HEK293 (cell line): Measurements from ENCODE around the gene CHST4.

Experiments used
- CTCF ChIA-PET: fragments of 350-600 bp; formaldehyde crosslinking; extraction: SDS; loops from one replicate; lab custom pipeline; 2021; ENCODE audit warnings: antibody characterized with exemption; lab: Yijun Ruan, JAX
- POLR2A ChIA-PET: fragments of 300-600 bp; formaldehyde crosslinking; extraction: SDS; loops from one replicate; lab custom pipeline; 2020; ENCODE audit warnings: antibody characterized with exemption, inconsistent platforms; lab: Yijun Ruan, JAX
- H3K27ac ChIP-seq: fragments of 200-500 bp; sonication (Bioruptor generic); 2 replicates; pipeline ENCODE4 v1.5.1; 2014; ENCODE audit warnings: low read depth, low read length, control low read depth, inconsistent platforms; ENCODE audit errors: extremely low read depth
- H3K36me3 ChIP-seq, 2 experiments: fragments of 200-500 bp in 1 of 2; sonication (Bioruptor generic) in 1 of 2; 1 replicate in 1 of 2; 2 replicates in 1 of 2; pipeline ENCODE4 v1.5.1; 2014 to 2017; ENCODE audit warnings: inconsistent platforms in 2 of 2, low read length in 2 of 2; ENCODE audit not compliant: control insufficient read depth in 2 of 2, insufficient read depth in 1 of 2
- H3K4me1 ChIP-seq: fragments of 200-500 bp; sonication (Bioruptor generic); 2 replicates; pipeline ENCODE4 v1.5.1; 2014; ENCODE audit warnings: mild to moderate bottlenecking, low read length, inconsistent platforms; ENCODE audit not compliant: control insufficient read depth, insufficient read depth
- H3K4me3 ChIP-seq: 2 replicates; pipeline ENCODE4 v1.5.1; 2011; ENCODE audit warnings: low read depth, mild to moderate bottlenecking, control low read depth, low read length, moderate library complexity
- H3K9me3 ChIP-seq: fragments of 200-500 bp; sonication (Bioruptor generic); 2 replicates; pipeline ENCODE4 v1.5.1; 2014; ENCODE audit warnings: low read depth, low read length, inconsistent platforms; ENCODE audit not compliant: control insufficient read depth, insufficient read depth
- KLF1 ChIP-seq: fragments of 450-650 bp; formaldehyde crosslinking; IDR thresholded peaks from 2 replicates; pipeline ENCODE4 v1.5.1; 2016; ENCODE audit warnings: missing biosample characterization, missing genetic modification characterization
- TRIM28 ChIP-seq: IDR thresholded peaks from 2 replicates; pipeline ENCODE4 v1.6.1; 2011; ENCODE audit warnings: low read length, control low read depth, borderline replicate concordance
- ZFP3 ChIP-seq: fragments of 450-650 bp; formaldehyde crosslinking; IDR thresholded peaks from 2 replicates; pipeline ENCODE4 v1.5.1; 2016; ENCODE audit warnings: low read depth, missing biosample characterization, missing genetic modification characterization
- ZFP37 ChIP-seq: fragments of 450-650 bp; formaldehyde crosslinking; IDR thresholded peaks from 2 replicates; pipeline ENCODE4 v1.5.1; 2016; ENCODE audit warnings: missing biosample characterization, missing genetic modification characterization
- ZFP69B ChIP-seq: fragments of 450-650 bp; formaldehyde crosslinking; IDR thresholded peaks from 2 replicates; pipeline ENCODE4 v1.5.1; 2016; ENCODE audit warnings: missing biosample characterization, missing genetic modification characterization
- ZIC2 ChIP-seq: fragments of 450-650 bp; formaldehyde crosslinking; IDR thresholded peaks from 2 replicates; pipeline ENCODE4 v1.5.1; 2016; ENCODE audit warnings: missing biosample characterization, missing genetic modification characterization
- ZNF132 ChIP-seq: fragments of 450-650 bp; formaldehyde crosslinking; IDR thresholded peaks from 2 replicates; pipeline ENCODE4 v1.5.1; 2017; ENCODE audit warnings: missing biosample characterization, missing genetic modification characterization, borderline replicate concordance
- ZNF169 ChIP-seq: fragments of 450-650 bp; formaldehyde crosslinking; IDR thresholded peaks from 2 replicates; pipeline ENCODE4 v1.5.1; 2016; ENCODE audit warnings: missing biosample characterization, missing genetic modification characterization
- ZNF184 ChIP-seq: fragments of 450-650 bp; IDR thresholded peaks from 2 replicates; pipeline ENCODE4 v1.5.1; 2018; ENCODE audit warnings: missing biosample characterization, mild to moderate bottlenecking, missing genetic modification characterization
- ZNF202 ChIP-seq: fragments of 450-650 bp; formaldehyde crosslinking; IDR thresholded peaks from 2 replicates; pipeline ENCODE4 v1.5.1; 2016; ENCODE audit warnings: missing biosample characterization, missing genetic modification characterization, borderline replicate concordance
- ZNF266 ChIP-seq: fragments of 450-650 bp; formaldehyde crosslinking; IDR thresholded peaks from 2 replicates; pipeline ENCODE4 v1.5.1; 2016; ENCODE audit warnings: missing biosample characterization, missing genetic modification characterization, low read depth
- ZNF274 ChIP-seq, 2 experiments: fragments of 200-500 bp in 1 of 2; fragments of 450-650 bp in 1 of 2; sonication (Bioruptor generic) in 1 of 2; formaldehyde crosslinking in 1 of 2; IDR thresholded peaks; 2 replicates each; pipeline versions ENCODE4 v1.5.1 to v1.6.1; 2014 to 2016; ENCODE audit warnings: borderline replicate concordance in 1 of 2, inconsistent platforms in 1 of 2, low read length in 1 of 2, missing biosample characterization in 1 of 2, missing genetic modification characterization in 1 of 2
- ZNF335 ChIP-seq: fragments of 450-650 bp; formaldehyde crosslinking; conservative IDR thresholded peaks from 2 replicates; pipeline ENCODE4 v1.5.1; 2016; ENCODE audit warnings: missing biosample characterization, missing genetic modification characterization
- ZNF350 ChIP-seq: fragments of 450-650 bp; formaldehyde crosslinking; IDR thresholded peaks from 2 replicates; pipeline ENCODE4 v1.5.0; 2017; ENCODE audit warnings: missing biosample characterization, mild to moderate bottlenecking, missing genetic modification characterization
- ZNF473 ChIP-seq: fragments of 450-650 bp; formaldehyde crosslinking; IDR thresholded peaks from 2 replicates; pipeline ENCODE4 v1.5.1; 2017; ENCODE audit warnings: missing biosample characterization, missing genetic modification characterization
- ZNF501 ChIP-seq: fragments of 450-650 bp; formaldehyde crosslinking; IDR thresholded peaks from 2 replicates; pipeline ENCODE4 v1.5.1; 2016; ENCODE audit warnings: missing biosample characterization, missing genetic modification characterization
- ZNF514 ChIP-seq: fragments of 450-650 bp; formaldehyde crosslinking; IDR thresholded peaks from 2 replicates; pipeline ENCODE4 v1.5.1; 2016; ENCODE audit warnings: missing biosample characterization, missing genetic modification characterization
- ZNF777 ChIP-seq: fragments of 450-650 bp; formaldehyde crosslinking; IDR thresholded peaks from 2 replicates; pipeline ENCODE4 v1.5.1; 2017; ENCODE audit warnings: missing biosample characterization, missing genetic modification characterization, borderline replicate concordance
- ZNF837 ChIP-seq: fragments of 450-650 bp; formaldehyde crosslinking; IDR thresholded peaks from 2 replicates; pipeline ENCODE4 v1.5.1; 2016; ENCODE audit warnings: missing biosample characterization, missing genetic modification characterization
- TF ChIP-seq, protein P1 (sequence below): fragments of 450-650 bp; formaldehyde crosslinking; IDR thresholded peaks from 2 replicates; pipeline ENCODE4 v1.5.1; 2016; ENCODE audit warnings: missing biosample characterization, missing genetic modification characterization
- TF ChIP-seq, protein P2 (sequence below): fragments of 450-650 bp; formaldehyde crosslinking; IDR thresholded peaks from 2 replicates; pipeline ENCODE4 v1.5.1; 2016; ENCODE audit warnings: missing biosample characterization, missing genetic modification characterization
- TF ChIP-seq, protein P3 (sequence below): fragments of 450-650 bp; formaldehyde crosslinking; IDR thresholded peaks from 2 replicates; pipeline ENCODE4 v1.5.1; 2016; ENCODE audit warnings: missing biosample characterization, missing genetic modification characterization
- TF ChIP-seq, protein P4 (sequence below): fragments of 450-650 bp; formaldehyde crosslinking; IDR thresholded peaks from 2 replicates; pipeline ENCODE4 v1.5.1; 2016; ENCODE audit warnings: missing biosample characterization, missing genetic modification characterization
- TF ChIP-seq, protein P5 (sequence below): fragments of 450-650 bp; formaldehyde crosslinking; IDR thresholded peaks from 2 replicates; pipeline ENCODE4 v1.5.1; 2016; ENCODE audit warnings: missing biosample characterization, missing genetic modification characterization

The CHST4 gene

DNA sequence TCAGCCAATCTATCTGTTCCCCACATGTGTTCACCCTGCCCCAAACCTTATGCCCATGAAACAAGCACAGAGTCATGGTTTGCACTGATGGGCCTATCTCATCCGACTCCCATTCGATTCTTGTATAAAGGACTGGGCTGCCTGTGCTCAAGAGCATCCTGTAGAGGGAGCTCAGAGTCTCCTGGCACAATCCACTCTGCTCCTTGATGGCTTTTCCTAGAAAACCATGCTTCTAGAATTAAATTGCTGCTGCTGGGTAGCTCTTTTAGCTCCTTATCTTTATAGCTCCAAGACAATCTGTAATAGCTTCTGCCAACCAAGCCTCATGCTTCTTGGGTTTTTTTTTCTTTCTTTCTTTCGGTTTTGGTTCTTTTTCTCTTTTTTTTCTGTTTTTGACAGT lies 46.8 kb upstream of the CHST4 start (continued):
- TF ChIP-seq, protein P1, sequence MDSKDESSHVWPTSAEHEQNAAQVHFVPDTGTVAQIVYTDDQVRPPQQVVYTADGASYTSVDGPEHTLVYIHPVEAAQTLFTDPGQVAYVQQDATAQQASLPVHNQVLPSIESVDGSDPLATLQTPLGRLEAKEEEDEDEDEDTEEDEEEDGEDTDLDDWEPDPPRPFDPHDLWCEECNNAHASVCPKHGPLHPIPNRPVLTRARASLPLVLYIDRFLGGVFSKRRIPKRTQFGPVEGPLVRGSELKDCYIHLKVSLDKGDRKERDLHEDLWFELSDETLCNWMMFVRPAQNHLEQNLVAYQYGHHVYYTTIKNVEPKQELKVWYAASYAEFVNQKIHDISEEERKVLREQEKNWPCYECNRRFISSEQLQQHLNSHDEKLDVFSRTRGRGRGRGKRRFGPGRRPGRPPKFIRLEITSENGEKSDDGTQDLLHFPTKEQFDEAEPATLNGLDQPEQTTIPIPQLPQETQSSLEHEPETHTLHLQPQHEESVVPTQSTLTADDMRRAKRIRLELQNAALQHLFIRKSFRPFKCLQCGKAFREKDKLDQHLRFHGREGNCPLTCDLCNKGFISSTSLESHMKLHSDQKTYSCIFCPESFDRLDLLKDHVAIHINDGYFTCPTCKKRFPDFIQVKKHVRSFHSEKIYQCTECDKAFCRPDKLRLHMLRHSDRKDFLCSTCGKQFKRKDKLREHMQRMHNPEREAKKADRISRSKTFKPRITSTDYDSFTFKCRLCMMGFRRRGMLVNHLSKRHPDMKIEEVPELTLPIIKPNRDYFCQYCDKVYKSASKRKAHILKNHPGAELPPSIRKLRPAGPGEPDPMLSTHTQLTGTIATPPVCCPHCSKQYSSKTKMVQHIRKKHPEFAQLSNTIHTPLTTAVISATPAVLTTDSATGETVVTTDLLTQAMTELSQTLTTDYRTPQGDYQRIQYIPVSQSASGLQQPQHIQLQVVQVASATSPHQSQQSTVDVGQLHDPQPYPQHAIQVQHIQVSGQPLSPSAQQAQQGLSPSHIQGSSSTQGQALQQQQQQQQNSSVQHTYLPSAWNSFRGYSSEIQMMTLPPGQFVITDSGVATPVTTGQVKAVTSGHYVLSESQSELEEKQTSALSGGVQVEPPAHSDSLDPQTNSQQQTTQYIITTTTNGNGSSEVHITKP = 0 out of 2 replicates have a peak, but pooled peaks have one; percentile 33
- TF ChIP-seq ZNF132 (tag by site-specific recombination) (no peak), ZNF335 (tag by site-specific recombination) (no peak), ZNF266 (no peak)
- TF ChIP-seq, all 188 proteins: peak for 4

DNA sequence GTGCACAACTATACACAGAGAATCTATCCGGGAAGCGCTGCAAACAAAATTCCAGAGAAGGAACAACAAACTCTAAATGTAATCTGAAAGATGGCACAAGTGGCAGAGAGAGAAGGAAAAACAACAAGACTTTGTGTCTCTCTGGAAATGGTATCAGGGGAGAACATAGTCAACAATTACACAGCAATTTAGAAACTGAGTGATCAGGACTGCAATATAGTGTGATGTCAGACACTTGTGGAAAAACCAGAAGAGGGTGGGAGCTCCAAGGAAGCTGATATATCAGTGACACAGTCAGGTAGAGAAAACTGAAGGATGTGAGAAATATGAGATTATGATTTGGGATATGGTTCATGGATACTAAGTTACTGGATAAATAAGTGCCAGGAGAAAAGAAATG lies 45.3 kb upstream of the CHST4 start:
- no peak overlapping the region for H3K4me3 ChIP-seq
- H3K4me1 ChIP-seq = no peaks in the 10 kb centered on the region
- ChIA-PET CTCF (interaction anchor here (0.7 to 2.3 kb wide), 4 partner anchors 11 to 131 kb away, joined by 3 to 12 read pairs (median 8); no protein-coding TSS in a partner anchor), POLR2A (no interaction called here)
- H3K36me3 ChIP-seq = peaks cover 0 to 28% of the 10 kb centered on the region in 2 experiments; a peak in 1 of 3 replicates
- H3K27ac ChIP-seq = no peak overlapping the region
- H3K9me3 ChIP-seq = no peaks in the 10 kb centered on the region
- TF ChIP-seq, protein P2, sequence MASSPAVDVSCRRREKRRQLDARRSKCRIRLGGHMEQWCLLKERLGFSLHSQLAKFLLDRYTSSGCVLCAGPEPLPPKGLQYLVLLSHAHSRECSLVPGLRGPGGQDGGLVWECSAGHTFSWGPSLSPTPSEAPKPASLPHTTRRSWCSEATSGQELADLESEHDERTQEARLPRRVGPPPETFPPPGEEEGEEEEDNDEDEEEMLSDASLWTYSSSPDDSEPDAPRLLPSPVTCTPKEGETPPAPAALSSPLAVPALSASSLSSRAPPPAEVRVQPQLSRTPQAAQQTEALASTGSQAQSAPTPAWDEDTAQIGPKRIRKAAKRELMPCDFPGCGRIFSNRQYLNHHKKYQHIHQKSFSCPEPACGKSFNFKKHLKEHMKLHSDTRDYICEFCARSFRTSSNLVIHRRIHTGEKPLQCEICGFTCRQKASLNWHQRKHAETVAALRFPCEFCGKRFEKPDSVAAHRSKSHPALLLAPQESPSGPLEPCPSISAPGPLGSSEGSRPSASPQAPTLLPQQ (tag by site-specific recombination) = no peak
- TF ChIP-seq ZFP69B (no peak), ZNF274 (IDR thresholded peaks at IDR 0.05; ENCODE audit: low read length) (no peak), ZNF274 (tag by site-specific recombination; IDR thresholded peaks at IDR 0.05; ENCODE audit: borderline replicate concordance) (no peak), ZNF514 (no peak), KLF1 (tag by site-specific recombination) (no peak), ZNF184 (no peak), TRIM28 (no peak), ZFP3 (no peak), ZNF473 (tag by site-specific recombination) (no peak), ZNF350 (tag by site-specific recombination) (no peak), ZNF777 (tag by site-specific recombination) (no peak), ZNF501 (tag by site-specific recombination) (no peak), ZIC2 (tag by site-specific recombination) (no peak), ZNF169 (tag by site-specific recombination) (no peak), ZFP37 (no peak), ZNF202 (tag by site-specific recombination) (no peak), ZNF837 (tag by site-specific recombination) (no peak)
- TF ChIP-seq, protein P3, sequence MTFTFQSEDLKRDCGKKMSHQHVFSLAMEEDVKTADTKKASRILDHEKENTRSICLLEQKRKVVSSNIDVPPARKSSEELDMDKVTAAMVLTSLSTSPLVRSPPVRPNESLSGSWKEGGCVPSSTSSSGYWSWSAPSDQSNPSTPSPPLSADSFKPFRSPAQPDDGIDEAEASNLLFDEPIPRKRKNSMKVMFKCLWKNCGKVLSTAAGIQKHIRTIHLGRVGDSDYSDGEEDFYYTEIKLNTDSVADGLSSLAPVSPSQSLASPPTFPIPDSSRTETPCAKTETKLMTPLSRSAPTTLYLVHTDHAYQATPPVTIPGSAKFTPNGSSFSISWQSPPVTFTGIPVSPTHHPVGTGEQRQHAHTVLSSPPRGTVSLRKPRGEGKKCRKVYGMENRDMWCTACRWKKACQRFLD (tag by site-specific recombination) = no peak
- TF ChIP-seq, protein P4, sequence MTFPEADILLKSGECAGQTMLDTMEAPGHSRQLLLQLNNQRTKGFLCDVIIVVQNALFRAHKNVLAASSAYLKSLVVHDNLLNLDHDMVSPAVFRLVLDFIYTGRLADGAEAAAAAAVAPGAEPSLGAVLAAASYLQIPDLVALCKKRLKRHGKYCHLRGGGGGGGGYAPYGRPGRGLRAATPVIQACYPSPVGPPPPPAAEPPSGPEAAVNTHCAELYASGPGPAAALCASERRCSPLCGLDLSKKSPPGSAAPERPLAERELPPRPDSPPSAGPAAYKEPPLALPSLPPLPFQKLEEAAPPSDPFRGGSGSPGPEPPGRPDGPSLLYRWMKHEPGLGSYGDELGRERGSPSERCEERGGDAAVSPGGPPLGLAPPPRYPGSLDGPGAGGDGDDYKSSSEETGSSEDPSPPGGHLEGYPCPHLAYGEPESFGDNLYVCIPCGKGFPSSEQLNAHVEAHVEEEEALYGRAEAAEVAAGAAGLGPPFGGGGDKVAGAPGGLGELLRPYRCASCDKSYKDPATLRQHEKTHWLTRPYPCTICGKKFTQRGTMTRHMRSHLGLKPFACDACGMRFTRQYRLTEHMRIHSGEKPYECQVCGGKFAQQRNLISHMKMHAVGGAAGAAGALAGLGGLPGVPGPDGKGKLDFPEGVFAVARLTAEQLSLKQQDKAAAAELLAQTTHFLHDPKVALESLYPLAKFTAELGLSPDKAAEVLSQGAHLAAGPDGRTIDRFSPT (tag by site-specific recombination) = no peak
- TF ChIP-seq, protein P5, sequence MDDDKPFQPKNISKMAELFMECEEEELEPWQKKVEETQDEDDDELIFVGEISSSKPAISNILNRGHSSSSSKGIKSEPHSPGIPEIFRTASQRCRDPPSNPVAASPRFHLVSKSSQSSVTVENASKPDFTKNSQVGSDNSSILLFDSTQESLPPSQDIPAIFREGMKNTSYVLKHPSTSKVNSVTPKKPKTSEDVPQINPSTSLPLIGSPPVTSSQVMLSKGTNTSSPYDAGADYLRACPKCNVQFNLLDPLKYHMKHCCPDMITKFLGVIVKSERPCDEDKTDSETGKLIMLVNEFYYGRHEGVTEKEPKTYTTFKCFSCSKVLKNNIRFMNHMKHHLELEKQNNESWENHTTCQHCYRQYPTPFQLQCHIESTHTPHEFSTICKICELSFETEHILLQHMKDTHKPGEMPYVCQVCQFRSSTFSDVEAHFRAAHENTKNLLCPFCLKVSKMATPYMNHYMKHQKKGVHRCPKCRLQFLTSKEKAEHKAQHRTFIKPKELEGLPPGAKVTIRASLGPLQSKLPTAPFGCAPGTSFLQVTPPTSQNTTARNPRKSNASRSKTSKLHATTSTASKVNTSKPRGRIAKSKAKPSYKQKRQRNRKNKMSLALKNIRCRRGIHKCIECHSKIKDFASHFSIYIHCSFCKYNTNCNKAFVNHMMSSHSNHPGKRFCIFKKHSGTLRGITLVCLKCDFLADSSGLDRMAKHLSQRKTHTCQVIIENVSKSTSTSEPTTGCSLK (tag by site-specific recombination) = no peak
